GM21723 (cell line): Measurements from ENCODE around the gene CALML3.

Source experiments
- ATAC-seq: cut with Tn5 transposase; IDR thresholded peaks from one replicate; pipeline ENCODE4 v1.9.1; 2021; ENCODE audit warnings: mild to moderate bottlenecking, moderate library complexity; ENCODE audit not compliant: unreplicated experiment

The CALML3 gene

GRCh38 chr10:5506246-5506645 lies 18.5 kb upstream of the CALML3 start:
- no peak for ATAC-seq

- ATAC-seq, result no peak
These were observed 17.8 kb upstream of the CALML3 start for GRCh38 chr10:5506751-5507648.

- no peak for ATAC-seq
These were observed 17.1 kb upstream of the CALML3 start for GRCh38 chr10:5507649-5508131.

GRCh38 chr10:5508161-5508604 lies 16.6 kb upstream of the CALML3 start:
- ATAC-seq, result no peak

GRCh38 chr10:5508786-5509185 lies 16.0 kb upstream of the CALML3 start:
- no peak for ATAC-seq

GRCh38 chr10:5509236-5509635 lies 15.5 kb upstream of the CALML3 start:
- ATAC-seq, result no peak

- ATAC-seq, result no peak
These were observed 15.1 kb upstream of the CALML3 start for GRCh38 chr10:5509691-5510090.

- no peak for ATAC-seq
These were observed 14.3 kb upstream of the CALML3 start for GRCh38 chr10:5510281-5511072.

GRCh38 chr10:5511231-5511884 lies 13.4 kb upstream of the CALML3 start:
- ATAC-seq, result no peak

GRCh38 chr10:5511885-5512280 lies 12.9 kb upstream of the CALML3 start:
- no peak for ATAC-seq

- no peak for ATAC-seq
These were observed 12.4 kb upstream of the CALML3 start for GRCh38 chr10:5512331-5512730.

GRCh38 chr10:5512881-5513612 lies 11.7 kb upstream of the CALML3 start:
- no peak for ATAC-seq

- no peak for ATAC-seq
These were observed 10.4 kb upstream of the CALML3 start for GRCh38 chr10:5514226-5514850.

GRCh38 chr10:5515948-5516761 lies 8.6 kb upstream of the CALML3 start:
- no peak for ATAC-seq

- ATAC-seq, result no peak
These were observed 7.2 kb upstream of the CALML3 start for GRCh38 chr10:5517546-5517945.

- no peak for ATAC-seq
These were observed 6.6 kb upstream of the CALML3 start for GRCh38 chr10:5518143-5518542.

- no peak for ATAC-seq
These were observed 5.7 kb upstream of the CALML3 start for GRCh38 chr10:5519054-5519453.

GRCh38 chr10:5522913-5523560 lies 1.7 kb upstream of the CALML3 start:
- no peak for ATAC-seq
